AG04450 (cell line): ENCODE results near the gene TRAK1. TPM values are rescaled to one million over a fixed set of nuclear protein-coding genes. Genes with fewer than 3 reads are reported as not detected.

Source experiments
- CTCF ChIA-PET: fragments of 300-600, 350-600 bp; formaldehyde crosslinking; extraction: SDS; loops from one replicate; lab custom pipeline; 2022; ENCODE audit warnings: antibody characterized with exemption, inconsistent platforms; lab: Charles Lee
- POLR2A ChIA-PET: fragments of 350-600 bp; formaldehyde crosslinking; extraction: SDS; loops from one replicate; lab custom pipeline; 2021; ENCODE audit warnings: antibody characterized with exemption, inconsistent platforms; lab: Yijun Ruan, JAX
- DNase-seq: peaks from one replicate; pipeline ENCODE4 v3.0.0-alpha.2; 2011; ENCODE audit warnings: low read depth, low spot score
- H3K27ac ChIP-seq: one replicate; pipeline ENCODE4 v1.5.1; 2012; ENCODE audit warnings: low read depth, low read length, control low read depth
- H3K27me3 ChIP-seq: one replicate; pipeline ENCODE4 v1.6.0; 2012; ENCODE audit warnings: low read length; ENCODE audit not compliant: control insufficient read depth, insufficient read depth
- H3K4me3 ChIP-seq: 2 replicates; pipeline ENCODE4 v1.5.1; 2011; ENCODE audit warnings: mild to moderate bottlenecking, low read depth, low read length, control low read depth
- H3K9me3 ChIP-seq: 2 replicates; pipeline ENCODE4 v1.5.1; 2012; ENCODE audit warnings: low read length; ENCODE audit not compliant: control insufficient read depth, insufficient read depth
- polyA plus RNA-seq: library from polyadenylated mRNA; depleted of rRNA; stranded (reverse); fragments of >200 nt; gene quantifications from 2 replicates; pipeline ENCODE4 v1.2.3, GENCODE V29; 2011
- TF ChIP-seq, protein P1 (sequence below): IDR thresholded peaks from 2 replicates; pipeline ENCODE4 v1.5.1; 2011; ENCODE audit warnings: low read depth, low read length, control low read depth, inconsistent platforms

TRAK1 gene
- polyA plus RNA-seq, 1 experiment = 22.3 TPM

DNA sequence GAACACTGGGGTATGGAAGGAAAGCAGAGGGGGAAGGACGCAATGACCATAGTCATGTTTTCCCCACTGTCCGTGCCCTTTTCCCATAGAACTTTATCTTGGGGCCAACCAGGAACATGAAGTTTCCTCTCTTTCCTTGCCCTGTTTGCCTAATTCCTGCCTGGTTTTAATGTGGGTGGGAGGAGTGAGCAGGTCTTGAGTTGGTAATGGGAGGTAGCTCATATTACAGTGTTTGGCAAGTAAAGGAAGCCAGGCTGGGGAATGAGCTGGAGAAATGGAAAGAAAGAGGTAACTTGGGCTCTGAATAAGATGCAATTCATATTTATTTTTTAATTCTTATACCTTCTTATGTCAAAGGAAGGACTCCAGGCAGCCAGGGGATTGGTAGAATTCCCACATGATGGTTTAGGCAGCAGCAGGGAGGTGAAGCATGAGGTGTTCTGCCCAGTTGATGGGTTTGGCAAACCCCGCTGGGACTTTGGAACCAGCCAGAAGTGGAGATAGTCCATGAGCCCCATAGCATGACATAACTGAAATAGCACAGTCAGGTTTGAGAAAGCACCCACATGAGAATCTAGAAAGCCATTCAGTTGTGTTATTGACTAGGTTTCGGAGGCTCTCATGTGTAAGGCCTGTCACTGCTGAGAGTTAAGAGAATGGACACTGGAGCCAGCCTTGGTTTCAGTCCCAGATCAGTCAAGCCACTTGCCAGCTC is 114.8 kb downstream of the TRAK1 start:
- Histone ChIP-seq H3K27ac (no peak overlapping the region), H3K27me3 (no peaks in the 10 kb centered on the region), H3K9me3 (no peaks in the 10 kb centered on the region; the same call in 1 of the 2 replicates), H3K4me3 (no peak overlapping the region)
- ChIA-PET POLR2A (no interaction called here), CTCF (interaction anchor here (0.9 to 2.9 kb wide), 2 partner anchors 15 to 42 kb away, joined by 3 to 25 read pairs; no protein-coding TSS in a partner anchor)
- TF ChIP-seq, protein P1, sequence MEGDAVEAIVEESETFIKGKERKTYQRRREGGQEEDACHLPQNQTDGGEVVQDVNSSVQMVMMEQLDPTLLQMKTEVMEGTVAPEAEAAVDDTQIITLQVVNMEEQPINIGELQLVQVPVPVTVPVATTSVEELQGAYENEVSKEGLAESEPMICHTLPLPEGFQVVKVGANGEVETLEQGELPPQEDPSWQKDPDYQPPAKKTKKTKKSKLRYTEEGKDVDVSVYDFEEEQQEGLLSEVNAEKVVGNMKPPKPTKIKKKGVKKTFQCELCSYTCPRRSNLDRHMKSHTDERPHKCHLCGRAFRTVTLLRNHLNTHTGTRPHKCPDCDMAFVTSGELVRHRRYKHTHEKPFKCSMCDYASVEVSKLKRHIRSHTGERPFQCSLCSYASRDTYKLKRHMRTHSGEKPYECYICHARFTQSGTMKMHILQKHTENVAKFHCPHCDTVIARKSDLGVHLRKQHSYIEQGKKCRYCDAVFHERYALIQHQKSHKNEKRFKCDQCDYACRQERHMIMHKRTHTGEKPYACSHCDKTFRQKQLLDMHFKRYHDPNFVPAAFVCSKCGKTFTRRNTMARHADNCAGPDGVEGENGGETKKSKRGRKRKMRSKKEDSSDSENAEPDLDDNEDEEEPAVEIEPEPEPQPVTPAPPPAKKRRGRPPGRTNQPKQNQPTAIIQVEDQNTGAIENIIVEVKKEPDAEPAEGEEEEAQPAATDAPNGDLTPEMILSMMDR = no peak
- no peak for DNase-seq

DNA sequence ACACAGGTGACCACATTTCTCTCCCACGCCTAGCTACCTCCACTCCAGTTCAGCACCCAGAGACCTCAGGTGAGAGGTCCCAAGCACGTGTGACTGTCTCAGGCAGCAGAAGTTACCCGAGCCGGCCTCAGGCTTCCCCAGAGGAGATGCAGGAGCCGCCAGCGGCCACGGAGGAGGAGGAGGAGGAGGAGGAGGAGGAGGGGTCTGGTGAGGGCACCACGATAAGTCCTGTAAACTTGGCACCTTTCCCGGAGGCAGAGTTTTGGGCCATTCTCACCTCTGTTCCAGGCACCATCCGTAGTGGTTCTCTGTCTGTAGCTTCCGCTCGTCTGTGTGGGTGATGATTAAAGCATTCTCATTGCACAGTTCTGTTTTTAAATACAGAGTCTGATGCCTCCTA is 118.8 kb downstream of the TRAK1 start:
- no peak overlapping the region for H3K27ac ChIP-seq
- no peaks in the 10 kb centered on the region for H3K27me3 ChIP-seq
- no peak for DNase-seq
- CTCF ChIA-PET = interaction anchor here (0.6 to 1.6 kb wide), 5 partner anchors 11 to 93 kb away, joined by 3 to 9 read pairs (median 4); no protein-coding TSS in a partner anchor
- POLR2A ChIA-PET = no interaction called here
- no peaks in the 10 kb centered on the region; the same call in 1 of the 2 replicates for H3K9me3 ChIP-seq
- no peak overlapping the region for H3K4me3 ChIP-seq
- TF ChIP-seq, protein P1 = no peak

DNA sequence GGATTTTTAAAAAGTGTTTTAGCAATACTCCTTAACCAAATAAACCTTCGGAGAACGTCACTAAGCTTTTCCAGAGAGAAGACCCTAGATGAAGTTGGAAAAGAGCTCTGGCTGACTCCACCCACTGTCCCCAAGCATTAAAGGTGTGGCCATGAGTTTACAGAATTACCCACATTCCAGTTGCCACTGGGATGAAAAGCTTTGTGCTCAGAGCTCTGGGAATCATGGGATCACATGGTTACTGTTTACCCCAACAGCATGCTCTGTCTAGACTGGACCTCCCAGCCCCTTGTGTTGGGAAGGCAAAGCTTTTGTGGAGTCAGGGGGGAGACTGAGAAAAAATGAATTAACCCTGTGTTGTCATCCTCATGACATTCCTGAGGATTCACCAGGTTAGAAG is 119.6 kb downstream of the TRAK1 start:
- no peak for DNase-seq
- Histone ChIP-seq H3K9me3 (no peaks in the 10 kb centered on the region; the same call in 1 of the 2 replicates), H3K4me3 (no peak overlapping the region), H3K27me3 (no peaks in the 10 kb centered on the region), H3K27ac (no peak overlapping the region)
- POLR2A ChIA-PET = no interaction called here
- CTCF ChIA-PET = interaction anchor here (0.7 to 1.7 kb wide), 7 partner anchors 12 to 233 kb away, joined by 3 to 12 read pairs (median 4); no protein-coding TSS in a partner anchor
- TF ChIP-seq, protein P1 = no peak

DNA sequence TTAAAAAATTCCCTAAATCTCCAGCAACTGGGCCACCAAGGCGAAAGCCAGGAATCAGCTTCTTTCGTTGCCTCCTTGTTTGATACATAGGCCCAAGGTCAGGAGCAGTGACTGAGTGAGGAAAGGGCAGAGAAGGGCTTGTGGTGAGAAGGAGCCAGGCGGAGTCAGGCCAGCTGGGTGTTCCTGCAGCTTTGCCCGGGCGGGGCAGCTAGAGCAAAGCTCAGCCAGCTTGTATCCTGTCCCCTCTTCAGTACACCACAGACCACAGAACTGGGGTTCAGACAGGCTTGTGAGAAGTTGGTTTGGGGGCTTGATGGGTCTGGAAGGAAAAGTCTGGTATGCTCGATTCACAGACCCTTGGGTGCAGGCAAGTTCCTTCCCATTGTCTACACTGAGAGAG is 122.3 kb downstream of the TRAK1 start:
- Histone ChIP-seq H3K4me3 (no peak overlapping the region), H3K27ac (no peak overlapping the region), H3K9me3 (no peaks in the 10 kb centered on the region; the same call in 1 of the 2 replicates), H3K27me3 (no peaks in the 10 kb centered on the region)
- ChIA-PET POLR2A (no interaction called here), CTCF (interaction anchor here (1.0 kb wide), 1 partner anchor 16 kb away, joined by 4 read pairs; no protein-coding TSS in a partner anchor)
- TF ChIP-seq, protein P1 = no peak
- DNase-seq = no peak

DNA sequence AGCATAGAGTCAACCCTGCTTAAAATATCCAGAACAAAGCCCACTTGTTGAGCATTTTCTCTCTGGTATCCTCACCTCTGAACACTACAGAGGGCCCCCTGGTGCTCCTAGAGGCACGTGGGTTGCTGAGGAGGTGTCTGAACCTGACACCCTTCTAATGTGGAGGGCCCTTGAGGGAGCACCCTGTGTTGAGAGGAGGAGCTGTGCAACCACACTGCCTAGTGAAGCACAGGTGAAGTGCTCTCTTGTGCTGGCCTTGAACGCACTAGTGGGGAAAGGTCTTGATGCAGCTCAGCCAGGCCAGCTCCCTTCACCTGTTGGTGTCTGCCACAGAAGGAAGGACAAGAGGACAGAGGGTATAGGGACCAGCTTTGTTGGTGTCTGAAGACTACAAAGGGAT is 122.9 kb downstream of the TRAK1 start:
- no peak for DNase-seq
- Histone ChIP-seq H3K27ac (no peak overlapping the region), H3K27me3 (no peaks in the 10 kb centered on the region), H3K4me3 (no peak overlapping the region), H3K9me3 (no peaks in the 10 kb centered on the region; the same call in 1 of the 2 replicates)
- TF ChIP-seq, protein P1 = no peak
- CTCF ChIA-PET = interaction anchor here (3.1 kb wide), 1 partner anchor 22 kb away, joined by 15 read pairs; no protein-coding TSS in a partner anchor
- POLR2A ChIA-PET = no interaction called here
